Subcutaneous abdominal adipose tissue (tissue), 5 donors: ENCODE measurements around the gene RDX.
A peak's percentile ranks its signal among the peaks of the same experiment; 100 is the strongest.

Source experiments
- H3K27ac ChIP-seq: one replicate; pipeline ENCODE4 v1.7.0; 2013; ENCODE audit warnings: low read depth, mild to moderate bottlenecking, inconsistent platforms, low read length, moderate library complexity
- H3K27me3 ChIP-seq, 5 donors: one replicate each; pipeline ENCODE4 v1.7.0; 2013; ENCODE audit warnings: low read length in 5 of 5, inconsistent platforms in 1 of 5; ENCODE audit not compliant: control insufficient read depth in 5 of 5, insufficient read depth in 4 of 5
- H3K36me3 ChIP-seq, 5 donors: one replicate each; pipeline ENCODE4 v1.7.0; 2013; ENCODE audit warnings: low read length in 5 of 5; ENCODE audit not compliant: control insufficient read depth in 5 of 5, insufficient read depth in 5 of 5
- H3K4me1 ChIP-seq, 5 donors: one replicate each; pipeline ENCODE4 v1.7.0; 2013; ENCODE audit warnings: low read length in 5 of 5, mild to moderate bottlenecking in 3 of 5, moderate library complexity in 1 of 5; ENCODE audit not compliant: control insufficient read depth in 5 of 5, insufficient read depth in 5 of 5
- H3K4me3 ChIP-seq, 5 donors: one replicate each; pipeline ENCODE4 v1.7.0; 2013; ENCODE audit warnings: low read length in 5 of 5, low read depth in 1 of 5
- H3K9ac ChIP-seq, 5 donors: one replicate each; pipeline ENCODE4 v1.7.0; 2013; ENCODE audit warnings: low read length in 5 of 5, mild to moderate bottlenecking in 4 of 5, moderate library complexity in 3 of 5
- H3K9me3 ChIP-seq, 5 donors: one replicate each; pipeline ENCODE4 v1.7.0; 2013; ENCODE audit warnings: low read length in 5 of 5; ENCODE audit not compliant: control insufficient read depth in 5 of 5
- donor health status: healthy.
- donor health status: healthy.
- donor health status: healthy.
- donor health status: healthy.
- donor health status: healthy.

The RDX gene

GRCh38 chr11:110296226-110297075 is at the start of gene RDX:
Gene RDX, minus strand, starts transcription at chr11:110296614. Its CDS starts 16,922 bp downstream, at chr11:110279692.
- H3K4me3 ChIP-seq, result peak within 1 kb of the TSS; percentile 63 to 87 (median 82)
- H3K9ac ChIP-seq, result peak within 1 kb of the TSS; percentile 87 to 98 (median 97)

GRCh38 chr11:110345743-110346142 is 49.3 kb upstream of the RDX start:
- Histone ChIP-seq H3K27me3 (no peaks in the 10 kb centered on the region), H3K9me3 (no peaks in the 10 kb centered on the region), H3K27ac (no peak overlapping the region), H3K9ac (no peak overlapping the region), H3K36me3 (no peaks in the 10 kb centered on the region), H3K4me3 (no peak overlapping the region), H3K4me1 (peaks cover 0 to 10% (median 0%) of the 10 kb centered on the region in 5 donors)

More at GRCh38 chr11:110296226-110297075, at the start of gene RDX:
- Histone ChIP-seq H3K36me3 (no peaks in the 10 kb centered on the region), H3K27me3 (no peaks in the 10 kb centered on the region), H3K4me1 (peaks cover 0 to 39% (median 30%) of the 10 kb centered on the region in 5 donors), H3K27ac (peak within 1 kb of the TSS; percentile 97), H3K9me3 (no peaks in the 10 kb centered on the region)

- no peaks in the 10 kb centered on the region for H3K9me3 ChIP-seq
- H3K4me3 ChIP-seq, result no peak overlapping the region
- H3K4me1 ChIP-seq, result no peaks in the 10 kb centered on the region
- H3K27me3 ChIP-seq, result no peaks in the 10 kb centered on the region
- no peak overlapping the region for H3K27ac ChIP-seq
- H3K36me3 ChIP-seq, result no peaks in the 10 kb centered on the region
- no peak overlapping the region for H3K9ac ChIP-seq
Observed at GRCh38 chr11:110340436-110340835, 44.0 kb upstream of the RDX start.

GRCh38 chr11:110339456-110340250 is 43.2 kb upstream of the RDX start:
- Histone ChIP-seq H3K9me3 (no peaks in the 10 kb centered on the region), H3K9ac (no peak overlapping the region), H3K4me3 (no peak overlapping the region), H3K36me3 (no peaks in the 10 kb centered on the region), H3K4me1 (no peaks in the 10 kb centered on the region), H3K27me3 (no peaks in the 10 kb centered on the region), H3K27ac (no peak overlapping the region)

- Histone ChIP-seq H3K27ac (no peak overlapping the region), H3K9ac (no peak overlapping the region), H3K4me1 (no peaks in the 10 kb centered on the region), H3K27me3 (no peaks in the 10 kb centered on the region), H3K9me3 (no peaks in the 10 kb centered on the region), H3K36me3 (no peaks in the 10 kb centered on the region), H3K4me3 (no peak overlapping the region)
Observed at GRCh38 chr11:110338684-110339083, 42.3 kb upstream of the RDX start.

GRCh38 chr11:110337570-110338193 is 41.3 kb upstream of the RDX start:
- no peaks in the 10 kb centered on the region for H3K27me3 ChIP-seq
- H3K36me3 ChIP-seq, result no peaks in the 10 kb centered on the region
- no peak overlapping the region for H3K4me3 ChIP-seq
- no peak overlapping the region for H3K9ac ChIP-seq
- H3K4me1 ChIP-seq, result no peaks in the 10 kb centered on the region
- H3K27ac ChIP-seq, result no peak overlapping the region
- H3K9me3 ChIP-seq, result no peaks in the 10 kb centered on the region

- H3K27me3 ChIP-seq, result no peaks in the 10 kb centered on the region
- no peak overlapping the region for H3K9ac ChIP-seq
- H3K36me3 ChIP-seq, result no peaks in the 10 kb centered on the region
- H3K4me3 ChIP-seq, result no peak overlapping the region
- H3K4me1 ChIP-seq, result no peaks in the 10 kb centered on the region
- H3K9me3 ChIP-seq, result no peaks in the 10 kb centered on the region
- no peak overlapping the region for H3K27ac ChIP-seq
Observed at GRCh38 chr11:110336054-110336453, 39.6 kb upstream of the RDX start.

GRCh38 chr11:110335358-110335757 is 38.9 kb upstream of the RDX start:
- H3K9ac ChIP-seq, result no peak overlapping the region
- peaks cover 0 to 1% (median 0%) of the 10 kb centered on the region in 5 donors for H3K36me3 ChIP-seq
- H3K9me3 ChIP-seq, result no peaks in the 10 kb centered on the region
- H3K4me1 ChIP-seq, result no peaks in the 10 kb centered on the region
- H3K4me3 ChIP-seq, result no peak overlapping the region
- H3K27me3 ChIP-seq, result no peaks in the 10 kb centered on the region
- no peak overlapping the region for H3K27ac ChIP-seq

GRCh38 chr11:110331626-110332025 is 35.2 kb upstream of the RDX start:
- Histone ChIP-seq H3K36me3 (peaks cover 0 to 3% (median 0%) of the 10 kb centered on the region in 5 donors), H3K27me3 (no peaks in the 10 kb centered on the region), H3K4me3 (no peak overlapping the region), H3K9ac (no peak overlapping the region), H3K9me3 (peaks cover 0 to 8% (median 2%) of the 10 kb centered on the region in 5 donors), H3K27ac (no peak overlapping the region), H3K4me1 (no peaks in the 10 kb centered on the region)
